ENCODE results near the gene WDR18.

WDR18 gene

DNA sequence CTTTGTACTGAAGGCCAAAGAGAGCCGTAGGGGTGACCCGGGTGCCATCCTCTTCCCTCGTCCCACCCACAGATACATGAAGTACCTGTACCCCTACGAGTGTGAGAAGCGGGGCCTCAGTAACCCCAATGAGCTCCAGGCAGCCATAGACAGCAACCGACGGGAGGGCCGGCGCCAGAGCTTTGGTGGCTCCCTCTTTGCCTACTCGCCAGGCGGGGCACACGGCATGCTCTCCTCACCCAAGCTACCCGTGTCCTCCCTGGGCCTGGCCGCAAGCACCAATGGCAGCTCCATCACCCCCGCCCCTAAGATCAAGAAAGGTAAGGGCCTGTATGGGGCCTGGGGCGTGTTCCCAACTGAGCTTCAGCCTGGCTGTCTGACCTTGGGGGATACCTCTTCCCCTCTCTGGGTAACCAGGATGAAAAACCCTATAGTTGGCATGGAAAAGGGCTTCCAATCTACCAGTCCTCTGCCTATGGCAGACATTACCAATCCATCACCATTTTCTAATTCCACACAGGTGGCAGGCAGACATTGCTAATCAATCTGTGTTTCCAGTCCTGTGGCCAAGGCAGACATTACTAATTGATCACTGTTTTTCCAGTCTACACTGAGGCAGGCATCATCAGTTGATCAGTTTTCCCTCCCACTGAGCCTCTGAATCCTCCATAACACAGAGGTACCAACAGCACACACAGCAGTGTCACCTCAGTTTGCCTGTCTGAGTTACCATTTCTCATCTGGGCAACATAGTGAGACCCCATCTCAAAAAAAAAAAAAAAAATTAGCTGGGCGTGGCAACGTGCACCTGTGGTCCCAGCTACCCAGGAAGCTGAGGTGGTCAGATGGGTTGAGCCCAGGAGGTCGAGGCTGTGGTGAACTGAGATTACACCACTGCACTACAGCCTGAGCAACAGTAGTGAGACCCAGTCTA, 19.1 kb upstream of the WDR18 start:
- H3K4me3 ChIP-seq (ENCODE audit: low read depth, low read length): no peak overlapping the region

DNA sequence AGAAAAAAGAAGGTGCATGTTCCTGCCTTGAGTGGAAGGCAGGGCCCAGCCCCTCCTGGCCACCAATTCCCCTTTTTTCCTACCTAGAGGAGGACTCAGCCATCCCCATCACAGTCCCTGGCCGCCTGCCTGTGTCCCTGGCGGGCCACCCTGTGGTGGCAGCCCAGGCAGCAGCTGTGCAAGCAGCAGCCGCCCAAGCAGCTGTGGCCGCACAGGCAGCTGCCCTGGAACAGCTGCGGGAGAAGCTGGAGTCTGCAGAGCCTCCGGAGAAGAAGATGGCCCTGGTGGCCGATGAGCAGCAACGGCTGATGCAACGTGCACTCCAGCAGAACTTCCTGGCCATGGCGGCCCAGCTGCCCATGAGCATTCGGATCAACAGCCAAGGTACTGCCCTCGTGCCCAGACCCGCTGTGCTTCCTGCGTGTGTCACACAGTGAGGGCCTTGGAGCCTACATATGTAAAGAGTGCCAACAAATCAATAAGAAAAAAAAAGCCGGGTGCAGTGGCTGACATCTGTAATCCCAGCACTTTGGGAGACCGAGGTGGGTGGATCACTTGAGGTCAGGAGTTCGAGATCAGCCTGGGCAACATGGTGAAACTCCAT, 17.6 kb upstream of the WDR18 start:
- no peak overlapping the region for H3K4me3 ChIP-seq (ENCODE audit: low read depth, low read length)

DNA sequence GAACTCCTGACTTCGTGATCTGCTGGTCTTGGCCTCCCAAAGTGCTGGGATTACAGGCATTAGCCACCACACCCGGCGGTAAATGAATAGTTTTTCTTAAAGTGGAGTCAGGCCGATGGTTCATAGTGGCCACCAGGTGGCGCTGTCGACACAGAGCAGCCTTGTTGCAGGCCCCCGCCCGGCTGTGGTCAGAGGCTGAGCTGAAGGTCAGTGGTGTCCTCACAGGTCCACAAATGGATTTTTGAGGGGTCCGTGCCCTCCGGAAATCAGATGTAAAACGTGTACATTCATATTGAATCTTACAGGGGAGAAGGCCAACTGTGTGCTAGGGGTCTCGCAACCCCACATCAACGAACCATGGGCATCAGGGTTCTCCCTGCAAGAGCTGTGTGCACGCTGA, 13.4 kb upstream of the WDR18 start:
- H3K4me3 ChIP-seq (ENCODE audit: low read depth, low read length): no peak overlapping the region

DNA sequence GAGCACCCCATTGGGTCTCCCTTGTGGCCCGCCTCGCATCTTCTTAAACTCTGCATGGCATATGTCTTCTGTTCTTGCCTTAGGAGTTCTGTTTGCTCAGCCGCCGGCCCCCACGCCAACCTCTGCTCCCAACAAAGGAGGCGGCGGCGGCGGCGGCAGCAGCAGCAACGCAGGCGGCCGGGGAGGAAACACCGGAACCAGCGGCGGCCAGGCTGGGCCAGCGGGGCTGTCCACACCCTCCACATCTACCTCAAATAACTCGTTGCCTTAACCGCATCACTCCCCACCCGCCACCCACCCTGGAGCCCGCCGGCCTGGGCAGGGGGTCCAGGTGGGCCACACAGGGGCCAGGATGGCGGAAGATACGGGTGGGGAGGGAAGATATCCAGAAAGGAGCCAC, 12.3 kb upstream of the WDR18 start:
- no peak overlapping the region for H3K4me3 ChIP-seq (ENCODE audit: low read depth, low read length)

DNA sequence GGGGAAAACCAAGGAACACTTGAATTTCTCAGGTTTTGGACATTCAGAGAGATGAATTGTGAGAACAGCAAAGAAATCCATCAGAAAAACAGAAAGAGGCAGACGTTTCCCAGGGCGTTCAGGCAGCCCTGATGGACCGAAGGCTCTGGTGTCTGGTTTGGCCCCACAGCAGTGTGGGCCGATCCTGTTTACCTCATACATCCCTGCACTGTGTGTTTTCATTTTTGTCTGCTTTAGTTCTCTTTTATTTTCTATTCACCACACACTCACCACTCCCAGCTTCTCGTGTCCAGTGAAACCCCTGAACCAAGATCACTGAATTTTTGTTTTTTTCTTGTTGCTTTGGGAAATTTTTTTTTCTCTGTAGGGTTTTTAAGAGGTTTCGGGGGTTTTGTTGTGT, 11.9 kb upstream of the WDR18 start:
- H3K4me3 ChIP-seq (ENCODE audit: low read depth, low read length): no peak overlapping the region

DNA sequence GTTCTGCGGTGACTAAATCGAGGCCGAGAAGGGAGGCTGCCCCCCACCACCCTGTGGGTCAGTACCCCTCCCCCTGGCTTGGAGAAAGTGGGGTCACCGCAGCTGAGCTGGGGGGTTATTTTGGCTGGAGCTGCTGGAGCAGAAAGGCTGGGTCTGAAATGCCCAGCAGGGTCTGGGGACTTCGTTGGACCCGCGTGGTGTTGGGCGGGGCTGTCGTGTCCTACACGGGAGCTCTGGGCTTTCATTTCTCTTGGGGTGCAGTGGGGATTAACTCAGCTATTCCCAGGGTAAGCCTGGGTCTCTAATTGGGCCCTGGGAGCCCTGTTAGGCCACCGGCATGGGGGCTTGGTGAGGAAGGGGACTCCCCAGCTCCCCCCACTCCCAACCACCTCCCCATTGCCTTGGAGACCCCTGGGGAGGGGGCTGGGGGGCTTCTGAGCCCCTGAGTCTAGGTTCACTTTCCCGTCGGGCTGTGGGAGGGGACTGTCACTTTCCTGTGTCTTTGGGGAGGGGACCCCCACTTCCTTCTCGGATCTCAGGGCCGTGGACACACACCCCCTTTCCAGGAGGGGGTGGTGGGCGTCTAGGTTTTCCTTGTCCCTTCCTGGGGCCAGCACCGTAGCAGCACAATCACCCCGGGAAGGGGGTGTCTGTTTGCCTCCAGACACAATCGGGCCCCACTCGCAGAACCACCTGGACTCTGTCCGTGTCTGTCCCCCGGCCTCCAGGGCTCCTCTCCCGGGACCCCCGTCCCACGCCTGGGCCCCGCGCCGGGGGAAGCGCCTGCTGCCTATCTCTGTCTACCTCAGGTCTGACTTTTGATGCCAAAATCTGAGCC, 10.2 kb upstream of the WDR18 start:
- no peak overlapping the region for H3K4me3 ChIP-seq (ENCODE audit: low read depth, low read length)

DNA sequence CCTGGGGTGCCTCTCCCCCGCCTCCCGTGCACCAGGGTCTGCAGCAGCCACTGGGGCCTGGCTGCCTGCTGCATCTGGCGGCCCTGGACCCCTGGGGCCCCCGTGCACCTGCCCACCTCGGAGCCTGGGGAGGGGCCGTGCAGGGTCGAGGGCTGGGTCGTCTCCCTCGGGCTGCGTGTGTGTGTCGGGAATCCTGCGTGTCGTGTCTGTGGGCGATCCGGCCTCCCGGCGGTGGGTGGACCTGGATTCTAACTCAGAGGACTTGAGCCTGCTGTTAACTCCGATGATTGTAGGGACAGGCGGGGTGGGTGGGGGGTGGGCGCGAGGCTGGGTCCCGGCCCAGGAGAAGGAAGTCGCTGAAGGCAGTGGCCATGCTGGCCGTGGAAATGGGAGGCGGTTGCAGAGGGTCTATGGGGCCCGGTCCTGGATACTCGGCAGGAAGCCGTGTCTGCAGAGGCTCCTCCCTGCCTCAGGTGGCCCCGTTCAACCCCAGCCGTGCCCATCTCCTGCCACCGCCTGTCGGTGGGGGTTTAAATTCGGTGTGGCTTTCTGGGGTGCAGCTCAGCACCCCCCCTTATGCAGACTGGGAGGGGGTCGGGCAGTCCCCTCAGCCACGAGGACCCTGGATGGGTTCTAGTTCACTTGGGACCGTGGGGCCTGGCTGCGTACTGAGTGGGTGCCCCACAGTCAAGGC, 9.4 kb upstream of the WDR18 start:
- H3K4me3 ChIP-seq (ENCODE audit: low read depth, low read length): no peak overlapping the region

DNA sequence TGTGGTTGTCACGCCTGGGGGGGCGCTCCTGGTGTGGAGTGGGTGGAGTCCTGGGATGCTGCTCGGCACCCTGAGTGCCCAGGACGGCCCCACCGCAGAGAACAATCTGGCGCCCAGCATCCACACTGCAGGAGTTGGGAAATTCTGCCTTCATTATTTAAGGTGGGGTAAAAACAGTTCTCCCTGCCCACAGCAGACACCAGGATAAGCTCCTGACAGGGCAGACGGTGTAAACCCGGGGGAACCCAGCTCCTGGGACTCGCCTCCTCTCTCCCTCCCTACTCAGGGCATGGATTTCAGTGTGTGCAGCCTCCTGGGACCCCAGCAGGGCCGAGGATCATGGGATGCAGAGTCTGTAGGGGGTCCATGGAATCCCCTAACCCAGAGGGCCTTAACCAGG, 7.7 kb upstream of the WDR18 start:
- H3K4me3 ChIP-seq (ENCODE audit: low read depth, low read length): no peak overlapping the region

DNA sequence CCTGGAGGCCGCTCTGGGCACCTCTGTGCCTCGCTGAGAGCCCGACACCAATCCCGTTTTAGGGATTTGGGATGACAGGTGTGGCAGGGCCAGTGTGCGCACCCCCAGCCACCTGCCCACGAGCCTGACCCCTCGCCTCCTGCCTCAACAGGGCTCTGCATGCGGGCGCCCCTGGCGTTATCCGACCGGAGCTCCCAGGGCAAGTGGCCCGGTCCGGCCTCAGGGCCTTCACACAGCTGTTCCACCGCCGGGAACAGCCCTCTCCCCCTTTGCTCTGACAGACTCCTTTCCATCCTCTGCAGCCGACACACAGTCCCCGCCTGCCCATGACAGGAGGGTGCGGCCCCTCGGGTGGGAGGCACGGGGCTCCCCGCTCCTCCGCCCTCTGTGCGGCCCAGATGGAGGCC, 7.1 kb upstream of the WDR18 start:
- H3K4me3 ChIP-seq (ENCODE audit: low read depth, low read length): no peak overlapping the region

DNA sequence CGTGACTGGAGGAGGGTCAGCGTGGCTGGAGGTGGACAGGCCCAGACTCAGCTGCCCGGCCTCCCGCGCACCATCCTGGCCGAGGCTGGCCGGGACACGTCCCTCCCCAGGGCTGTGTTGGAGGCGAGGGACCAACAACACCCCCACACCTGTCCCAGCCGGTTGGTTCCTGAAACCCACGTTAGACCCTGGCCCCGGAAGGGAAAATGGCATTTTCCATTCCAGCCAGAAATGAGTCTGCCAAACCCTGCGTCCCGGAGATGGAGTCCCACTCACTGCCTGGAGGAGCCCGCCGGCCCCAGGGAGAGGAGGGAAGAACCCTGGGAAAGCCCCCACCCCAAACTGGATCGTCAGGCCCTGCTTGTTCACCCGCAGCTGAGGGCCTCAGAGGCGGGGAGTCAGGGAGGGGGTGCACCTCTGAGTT, 4.8 kb upstream of the WDR18 start:
- H3K4me3 ChIP-seq (ENCODE audit: low read depth, low read length): no peak overlapping the region

DNA sequence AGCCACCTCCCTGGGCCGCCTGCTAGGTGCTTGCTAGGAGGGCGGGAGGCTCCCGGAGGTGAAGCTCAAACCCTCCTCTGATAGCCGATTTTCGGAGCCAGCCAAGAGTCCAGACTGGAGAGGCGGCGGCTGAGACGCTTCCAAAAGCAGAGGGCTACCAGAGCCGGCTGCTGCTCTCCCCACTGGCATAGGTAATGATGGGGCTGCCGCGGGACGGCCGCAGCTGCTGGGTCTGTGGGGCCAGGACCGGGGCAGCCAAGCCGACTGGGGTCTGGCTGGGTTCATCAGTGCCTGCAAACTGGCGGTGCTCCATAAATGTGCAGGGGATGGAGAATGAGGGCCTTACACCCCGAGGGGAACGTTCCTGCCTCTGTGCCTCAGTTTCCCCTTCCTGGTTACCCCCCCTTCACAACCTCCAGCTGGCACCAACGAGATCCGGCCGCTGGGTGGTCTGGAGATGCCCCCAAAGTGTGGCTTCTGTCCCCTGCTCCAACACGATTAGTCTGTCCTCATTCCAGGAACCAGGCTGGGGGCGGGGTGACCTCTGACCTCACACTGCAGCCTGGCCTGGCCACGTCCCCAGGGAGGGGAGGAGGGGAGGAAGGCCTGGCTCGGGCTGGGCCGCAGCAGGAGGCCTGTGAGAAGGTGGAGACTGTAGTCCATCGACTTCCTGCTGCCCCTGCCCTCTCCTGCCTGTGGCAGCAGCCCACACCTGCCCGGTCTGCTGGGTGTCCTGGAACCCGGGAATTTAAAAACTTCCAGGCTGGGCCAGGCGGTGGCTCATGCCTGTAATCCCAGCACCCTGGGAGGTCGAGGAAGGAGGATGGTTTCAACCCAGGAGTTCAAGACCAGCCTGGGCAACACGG, 3.8 kb upstream of the WDR18 start:
- H3K4me3 ChIP-seq (ENCODE audit: low read depth, low read length): no peak overlapping the region

DNA sequence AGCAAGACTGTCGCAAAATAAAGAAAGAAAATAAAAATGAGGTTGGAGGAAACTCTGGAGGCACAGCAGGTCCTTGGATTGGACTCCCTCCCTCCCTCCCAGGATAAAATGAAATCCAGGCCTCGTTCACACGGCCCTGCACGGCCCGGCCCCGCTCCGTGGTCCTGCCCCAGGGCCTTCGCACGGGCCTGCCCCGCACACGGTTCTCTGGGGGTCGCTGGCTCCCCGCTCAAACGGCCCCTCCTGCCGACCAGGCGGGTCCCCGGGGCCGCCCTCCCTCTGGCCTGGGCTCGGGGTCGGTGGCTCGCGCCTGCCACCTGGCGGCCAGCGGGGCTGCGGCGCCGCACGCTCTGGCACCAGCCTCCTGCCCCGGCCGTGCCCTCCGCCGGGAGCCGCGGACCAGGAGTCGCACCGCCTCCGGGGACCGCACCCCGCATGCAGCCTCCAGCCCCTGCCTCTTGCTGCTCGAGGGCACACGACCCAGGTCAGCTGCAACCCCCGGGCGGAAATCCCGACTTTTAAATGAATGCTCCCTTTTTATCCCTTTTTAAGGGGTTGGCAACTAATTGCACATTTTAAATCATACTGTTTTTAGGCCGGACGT, 1.5 kb upstream of the WDR18 start:
- H3K4me3 ChIP-seq (ENCODE audit: low read depth, low read length): no peak overlapping the region

DNA sequence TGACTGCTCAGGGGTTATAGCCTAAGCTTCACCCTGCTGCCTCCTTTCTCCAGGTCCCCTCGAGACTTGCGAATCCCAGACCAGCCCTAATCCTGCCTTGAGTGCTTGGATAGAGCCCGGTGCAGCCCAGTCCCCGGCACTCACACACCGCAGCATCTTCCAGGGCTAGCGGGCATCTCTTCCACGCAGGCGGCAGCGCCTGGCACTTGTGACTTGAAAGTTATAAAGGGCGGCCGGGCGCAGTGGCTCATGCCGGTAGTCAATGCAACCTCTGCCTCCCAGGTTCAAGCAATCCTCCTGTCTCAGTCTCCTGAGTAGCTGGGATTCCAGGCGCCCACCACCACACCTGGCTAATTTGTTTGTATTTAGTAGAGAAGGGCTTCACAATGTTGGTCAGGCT, 1.9 kb downstream of the WDR18 start:
- no peak overlapping the region for H3K4me3 ChIP-seq (ENCODE audit: low read depth, low read length)

DNA sequence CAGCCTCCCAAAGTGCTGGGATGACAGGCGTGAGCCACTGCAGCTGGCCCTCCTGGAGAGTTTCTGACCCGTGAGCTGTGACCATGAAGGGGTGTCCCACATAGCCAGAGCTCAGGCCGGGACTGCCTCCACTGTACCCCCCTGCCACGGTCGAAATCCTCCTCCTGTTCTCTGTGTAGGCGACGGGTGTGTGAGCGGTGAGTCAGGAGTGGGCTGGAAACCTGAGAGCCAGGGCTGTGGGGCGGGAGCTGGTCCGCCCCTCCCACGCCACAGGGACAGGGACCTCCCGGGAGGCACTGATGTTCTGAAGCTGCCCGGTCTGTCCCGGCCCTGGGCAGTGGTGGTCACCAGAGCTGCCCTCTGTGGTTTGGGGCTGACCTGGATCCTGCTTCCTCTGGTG, 3.9 kb downstream of the WDR18 start:
- no peak overlapping the region for H3K4me3 ChIP-seq (ENCODE audit: low read depth, low read length)

DNA sequence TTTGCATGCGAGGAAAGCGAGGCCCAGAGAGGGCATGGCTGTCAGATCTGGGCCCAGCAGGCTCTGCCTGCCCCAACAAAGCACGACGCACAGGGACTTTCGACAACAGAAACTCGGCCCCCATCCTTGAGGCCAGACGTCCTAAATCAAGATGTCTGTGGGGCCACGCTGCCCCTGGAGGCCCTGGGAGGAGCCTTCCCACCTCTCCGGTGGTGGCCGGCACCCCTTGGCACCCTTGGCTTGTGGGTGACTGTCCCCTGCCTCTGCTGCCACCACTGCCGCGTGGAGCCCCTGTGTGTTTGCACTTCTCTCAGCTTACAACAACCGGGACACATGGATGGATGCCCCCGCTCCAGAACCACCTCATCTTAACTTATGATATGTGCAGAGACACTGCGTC, 4.4 kb downstream of the WDR18 start:
- no peak overlapping the region for H3K4me3 ChIP-seq (ENCODE audit: low read depth, low read length)

DNA sequence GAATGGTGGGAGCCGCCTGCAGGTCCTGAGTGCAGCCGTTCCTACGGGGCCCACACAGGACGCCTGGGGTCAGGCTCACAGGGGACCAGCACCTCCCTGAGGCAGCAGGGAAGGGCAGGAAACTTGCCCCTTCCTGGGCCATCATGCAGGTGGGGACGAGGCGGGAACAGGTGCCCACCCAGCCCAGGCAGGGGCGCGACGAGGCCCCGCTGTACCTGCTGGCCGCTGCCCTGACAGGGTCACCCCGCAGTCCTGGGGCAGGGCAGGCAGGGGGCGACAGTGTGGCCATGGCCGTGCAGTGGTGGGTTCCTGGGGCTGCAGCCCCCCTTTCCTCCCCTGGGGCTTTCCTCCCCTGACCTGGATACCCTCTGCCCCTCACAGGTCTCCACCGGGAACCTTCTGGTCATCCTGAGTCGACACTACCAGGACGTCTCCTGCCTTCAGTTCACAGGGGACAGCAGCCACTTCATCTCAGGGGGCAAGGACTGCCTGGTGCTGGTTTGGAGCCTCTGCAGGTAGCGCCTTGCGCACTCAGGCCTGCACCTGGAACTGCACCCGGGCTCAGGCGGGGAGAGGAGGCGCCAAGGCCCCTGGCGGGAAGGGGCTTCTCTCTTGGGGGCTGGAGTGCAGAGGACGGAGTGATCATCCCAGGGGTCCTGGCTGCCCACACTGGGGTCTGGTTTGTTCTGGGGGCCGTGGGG, 5.4 kb downstream of the WDR18 start:
- H3K4me3 ChIP-seq (ENCODE audit: low read depth, low read length): no peak overlapping the region

DNA sequence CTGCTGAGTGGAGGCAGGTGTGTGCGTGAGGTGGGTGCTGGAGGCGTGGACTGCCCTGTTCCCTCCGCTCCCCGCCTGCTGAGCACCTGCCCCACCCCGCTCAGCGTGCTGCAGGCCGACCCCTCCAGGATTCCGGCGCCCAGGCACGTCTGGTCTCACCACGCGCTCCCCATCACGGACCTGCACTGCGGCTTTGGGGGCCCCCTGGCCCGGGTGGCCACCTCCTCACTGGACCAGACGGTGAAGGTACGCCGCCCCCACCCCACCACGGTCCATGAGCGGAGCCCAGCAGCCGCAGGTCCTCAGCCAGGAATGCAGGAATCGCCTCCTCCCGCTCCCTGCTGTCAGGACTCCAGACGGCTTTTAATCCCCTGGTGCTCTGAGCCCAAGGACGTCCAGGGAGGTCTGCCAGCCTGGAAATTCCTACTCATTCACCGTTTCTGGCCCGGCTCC, 6.0 kb downstream of the WDR18 start:
- H3K4me3 ChIP-seq (ENCODE audit: low read depth, low read length): no peak overlapping the region

DNA sequence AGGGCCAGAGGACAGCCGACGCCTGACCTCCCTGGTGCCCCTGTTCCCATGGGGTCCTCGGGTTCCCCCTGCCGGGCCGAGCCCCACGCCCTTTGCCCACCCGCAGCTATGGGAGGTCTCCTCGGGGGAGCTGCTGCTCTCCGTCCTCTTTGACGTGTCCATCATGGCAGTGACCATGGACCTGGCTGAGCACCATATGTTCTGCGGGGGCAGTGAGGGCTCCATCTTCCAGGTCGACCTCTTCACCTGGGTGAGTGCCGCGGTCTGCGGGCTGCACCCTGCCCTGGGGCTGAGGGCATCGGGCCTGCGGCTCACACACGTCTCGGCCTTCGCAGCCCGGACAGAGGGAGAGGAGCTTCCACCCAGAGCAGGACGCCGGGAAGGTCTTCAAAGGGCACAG, 6.6 kb downstream of the WDR18 start:
- no peak overlapping the region for H3K4me3 ChIP-seq (ENCODE audit: low read depth, low read length)

Measured in iPS-11a (cell line).